ENCODE data around the gene EYS. TPM values are rescaled to one million over a fixed set of nuclear protein-coding genes. Genes with fewer than 3 reads are reported as not detected.

Gene EYS
- polyA plus RNA-seq, 1 of the 3 experiments (the other 2 are of a cell fraction), result 0.05 TPM

GRCh38 chr6:64988148-64988547 lies 718.9 kb downstream of the EYS start (continued):
- TF ChIP-seq, protein P1, sequence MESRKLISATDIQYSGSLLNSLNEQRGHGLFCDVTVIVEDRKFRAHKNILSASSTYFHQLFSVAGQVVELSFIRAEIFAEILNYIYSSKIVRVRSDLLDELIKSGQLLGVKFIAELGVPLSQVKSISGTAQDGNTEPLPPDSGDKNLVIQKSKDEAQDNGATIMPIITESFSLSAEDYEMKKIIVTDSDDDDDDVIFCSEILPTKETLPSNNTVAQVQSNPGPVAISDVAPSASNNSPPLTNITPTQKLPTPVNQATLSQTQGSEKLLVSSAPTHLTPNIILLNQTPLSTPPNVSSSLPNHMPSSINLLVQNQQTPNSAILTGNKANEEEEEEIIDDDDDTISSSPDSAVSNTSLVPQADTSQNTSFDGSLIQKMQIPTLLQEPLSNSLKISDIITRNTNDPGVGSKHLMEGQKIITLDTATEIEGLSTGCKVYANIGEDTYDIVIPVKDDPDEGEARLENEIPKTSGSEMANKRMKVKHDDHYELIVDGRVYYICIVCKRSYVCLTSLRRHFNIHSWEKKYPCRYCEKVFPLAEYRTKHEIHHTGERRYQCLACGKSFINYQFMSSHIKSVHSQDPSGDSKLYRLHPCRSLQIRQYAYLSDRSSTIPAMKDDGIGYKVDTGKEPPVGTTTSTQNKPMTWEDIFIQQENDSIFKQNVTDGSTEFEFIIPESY (IDR thresholded peaks at IDR 0.05; ENCODE audit: borderline replicate concordance, low read depth), result no peak
- TF ChIP-seq NFIC (IDR thresholded peaks at IDR 0.05; ENCODE audit: borderline replicate concordance), result no peak
- TF ChIP-seq, protein P2, sequence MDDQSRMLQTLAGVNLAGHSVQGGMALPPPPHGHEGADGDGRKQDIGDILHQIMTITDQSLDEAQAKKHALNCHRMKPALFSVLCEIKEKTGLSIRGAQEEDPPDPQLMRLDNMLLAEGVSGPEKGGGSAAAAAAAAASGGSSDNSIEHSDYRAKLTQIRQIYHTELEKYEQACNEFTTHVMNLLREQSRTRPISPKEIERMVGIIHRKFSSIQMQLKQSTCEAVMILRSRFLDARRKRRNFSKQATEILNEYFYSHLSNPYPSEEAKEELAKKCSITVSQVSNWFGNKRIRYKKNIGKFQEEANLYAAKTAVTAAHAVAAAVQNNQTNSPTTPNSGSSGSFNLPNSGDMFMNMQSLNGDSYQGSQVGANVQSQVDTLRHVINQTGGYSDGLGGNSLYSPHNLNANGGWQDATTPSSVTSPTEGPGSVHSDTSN (IDR thresholded peaks at IDR 0.05), result no peak
- TF ChIP-seq GABPA (IDR thresholded peaks at IDR 0.05; ENCODE audit: low read depth), result no peak
- TF ChIP-seq POLR2AphosphoS5 (IDR thresholded peaks at IDR 0.05; ENCODE audit: low read depth, low read length), result no peak
- no peak for TF ChIP-seq RAD21 (IDR thresholded peaks at IDR 0.05; ENCODE audit: low read length)
- TF ChIP-seq SIN3A (IDR thresholded peaks at IDR 0.05; ENCODE audit: borderline replicate concordance, low read depth, low read length), result no peak

DNA sequence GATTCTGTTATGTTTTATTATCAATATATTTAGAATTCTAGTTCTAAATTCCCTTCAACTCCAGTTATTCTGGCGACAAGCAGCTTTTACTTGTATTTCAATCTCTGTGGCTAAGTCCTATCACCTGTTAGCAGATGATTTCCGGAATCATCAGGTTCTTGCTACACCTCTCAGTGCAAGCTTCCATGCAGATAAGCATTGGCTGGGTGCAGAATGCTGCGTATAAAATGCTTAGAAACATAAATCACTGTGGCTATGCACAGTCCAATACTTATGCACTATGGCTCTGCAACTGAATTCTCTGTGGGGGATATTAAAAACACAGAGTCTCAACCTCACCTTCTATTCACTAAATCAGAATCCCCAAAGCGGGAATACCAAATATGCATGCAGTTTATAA lies 720.0 kb downstream of the EYS start:
- Histone ChIP-seq H3F3A (replicated peaks; ENCODE audit: insufficient read depth) (no peaks in the 10 kb centered on the region), H3K79me2 (ENCODE audit: insufficient read depth) (no peaks in the 10 kb centered on the region), H3K4me3 (ENCODE audit: low read depth in 2 of 2, low read length in 1 of 2) (no peak overlapping the region), H3K4me1 (ENCODE audit: control insufficient read depth in 1 of 2, insufficient read depth in 2 of 2, low read depth in 1 of 2, low read length in 1 of 2) (no peaks in the 10 kb centered on the region; a peak in 1 of 4 replicates), H2AFZ (ENCODE audit: low read depth) (no peak overlapping the region), H3K9me3 (no peaks in the 10 kb centered on the region), H3K27me3 (ENCODE audit: insufficient read depth) (no peaks in the 10 kb centered on the region), H3K9ac (no peak overlapping the region), H3K4me2 (no peak overlapping the region), H3K27ac (ENCODE audit: low read depth in 2 of 2, low read length in 1 of 2) (no peak overlapping the region), H3K36me3 (replicated peaks in 1 of 2; ENCODE audit: control insufficient read depth in 1 of 2, insufficient read depth in 2 of 2, low read length in 1 of 2) (no peaks in the 10 kb centered on the region), H3K9me2 (no peaks in the 10 kb centered on the region), H4K20me1 (ENCODE audit: insufficient read depth) (no peaks in the 10 kb centered on the region)
- TF ChIP-seq POLR2AphosphoS5 (IDR thresholded peaks at IDR 0.05; ENCODE audit: low read depth, low read length) (no peak), FOXJ3 (CRISPR knock-in tag; IDR thresholded peaks at IDR 0.05) (no peak)
- POLR2A ChIA-PET, result no interaction called here
- WGBS (ENCODE audit: low lambda C conversion rate), result 45% methylated on average over 4 of the region's 4 CpGs
- CTCF ChIA-PET, result no interaction called here
- no peak for DNase-seq

GRCh38 chr6:64985726-64986125 lies 721.3 kb downstream of the EYS start:
- POLR2A ChIA-PET, result no interaction called here
- H3K4me2 ChIP-seq, result no peak overlapping the region
- no peaks in the 10 kb centered on the region for H3K79me2 ChIP-seq (ENCODE audit: insufficient read depth)
- H3K9me2 ChIP-seq, result no peaks in the 10 kb centered on the region
- no peak overlapping the region for H3K27ac ChIP-seq (ENCODE audit: low read depth in 2 of 2, low read length in 1 of 2)
- no peak for TF ChIP-seq EP300 (IDR thresholded peaks at IDR 0.05; ENCODE audit: borderline replicate concordance in 1 of 2, low read depth in 1 of 2, low read length in 1 of 2)
- TF ChIP-seq, protein P2 (IDR thresholded peaks at IDR 0.05), result no peak
- TF ChIP-seq RAD21 (IDR thresholded peaks at IDR 0.05; ENCODE audit: low read length), result peak; percentile 39
- 29% methylated on average over 4 of the region's 4 CpGs for WGBS (ENCODE audit: low lambda C conversion rate)
- CTCF ChIA-PET, result no interaction called here
- no peaks in the 10 kb centered on the region for H4K20me1 ChIP-seq (ENCODE audit: insufficient read depth)
- H3K9ac ChIP-seq, result no peak overlapping the region
- no peak overlapping the region for H2AFZ ChIP-seq (ENCODE audit: low read depth)
- H3F3A ChIP-seq (replicated peaks; ENCODE audit: insufficient read depth), result no peaks in the 10 kb centered on the region
- no peak for DNase-seq
- H3K36me3 ChIP-seq (replicated peaks in 1 of 2; ENCODE audit: control insufficient read depth in 1 of 2, insufficient read depth in 2 of 2, low read length in 1 of 2), result no peaks in the 10 kb centered on the region
- H3K4me3 ChIP-seq (ENCODE audit: low read depth in 2 of 2, low read length in 1 of 2), result no peak overlapping the region
- no peaks in the 10 kb centered on the region; a peak in 1 of 4 replicates for H3K4me1 ChIP-seq (ENCODE audit: control insufficient read depth in 1 of 2, insufficient read depth in 2 of 2, low read depth in 1 of 2, low read length in 1 of 2)
- no peaks in the 10 kb centered on the region for H3K9me3 ChIP-seq
- no peaks in the 10 kb centered on the region for H3K27me3 ChIP-seq (ENCODE audit: insufficient read depth)

All from SK-N-SH (cell line).